OCI-LY3 (cell line): ENCODE data around the gene GTF3C5.

ENCODE experiments used
- H2AFZ ChIP-seq: fragments of 200-600, 300-600 bp; shearing (Covaris generic); 2 replicates; pipeline ENCODE4 v1.6.0; 2014; ENCODE audit warnings: antibody characterized with exemption, low read depth, low read length
- H3K27ac ChIP-seq: fragments of 200-600, 300-600 bp; sonication (generic); 2 replicates; pipeline ENCODE4 v1.5.1; 2014; ENCODE audit warnings: mild to moderate bottlenecking, low read length, moderate library complexity, mixed read lengths
- H3K27me3 ChIP-seq: fragments of 200-600, 300-600 bp; sonication (generic); 2 replicates; pipeline ENCODE4 v1.6.1; 2014; ENCODE audit warnings: low read depth, low read length, mixed read lengths
- H3K36me3 ChIP-seq: fragments of 200-600, 300-600 bp; sonication (generic); replicated peaks from 2 replicates; pipeline ENCODE3; 2014; ENCODE audit warnings: low read depth, low read length, mixed read lengths
- H3K4me1 ChIP-seq: fragments of 300-600, 200-600 bp; sonication (generic); 2 replicates; pipeline ENCODE4 v1.6.1; 2014; ENCODE audit warnings: low read length, mixed read lengths
- H3K4me2 ChIP-seq: fragments of 200-600, 300-600 bp; sonication (generic); 2 replicates; pipeline ENCODE4 v1.6.1; 2014; ENCODE audit warnings: low read length, mixed read lengths
- H3K4me3 ChIP-seq: fragments of 300-600, 200-600 bp; sonication (generic); 2 replicates; pipeline ENCODE4 v1.5.1; 2014; ENCODE audit warnings: antibody characterized with exemption, mild to moderate bottlenecking, low read length, moderate library complexity
- H3K79me2 ChIP-seq: fragments of 300-600, 200-600 bp; shearing (Covaris generic); 2 replicates; pipeline ENCODE4 v1.6.1; 2014; ENCODE audit warnings: mild to moderate bottlenecking, low read length, mixed read lengths
- H3K9ac ChIP-seq: fragments of 300-600, 200-600 bp; shearing (Covaris generic); 2 replicates; pipeline ENCODE4 v1.6.0; 2014; ENCODE audit warnings: mild to moderate bottlenecking, low read length, moderate library complexity
- H3K9me3 ChIP-seq: fragments of 200-600, 300-600 bp; shearing (Covaris generic); 2 replicates; pipeline ENCODE4 v1.6.1; 2014; ENCODE audit warnings: low read length, mixed read lengths; ENCODE audit not compliant: insufficient read depth
- H4K20me1 ChIP-seq: fragments of 200-600, 300-600 bp; sonication (generic); 2 replicates; pipeline ENCODE4 v1.6.1; 2016; ENCODE audit warnings: low read length, mixed read lengths; ENCODE audit not compliant: insufficient read depth
- EZH2phosphoT487 ChIP-seq: fragments of 200-600 bp; shearing (Covaris generic); IDR thresholded peaks from 2 replicates; pipeline ENCODE4 v1.6.1; 2018; ENCODE audit warnings: antibody characterized with exemption, mixed run types, low read depth
- TF ChIP-seq, protein P1 (sequence below): fragments of 200-600, 300-600 bp; sonication (generic); IDR thresholded peaks from 2 replicates; pipeline ENCODE4 v1.5.1; 2014; ENCODE audit warnings: antibody characterized with exemption, low read length, low read depth

Gene GTF3C5

DNA sequence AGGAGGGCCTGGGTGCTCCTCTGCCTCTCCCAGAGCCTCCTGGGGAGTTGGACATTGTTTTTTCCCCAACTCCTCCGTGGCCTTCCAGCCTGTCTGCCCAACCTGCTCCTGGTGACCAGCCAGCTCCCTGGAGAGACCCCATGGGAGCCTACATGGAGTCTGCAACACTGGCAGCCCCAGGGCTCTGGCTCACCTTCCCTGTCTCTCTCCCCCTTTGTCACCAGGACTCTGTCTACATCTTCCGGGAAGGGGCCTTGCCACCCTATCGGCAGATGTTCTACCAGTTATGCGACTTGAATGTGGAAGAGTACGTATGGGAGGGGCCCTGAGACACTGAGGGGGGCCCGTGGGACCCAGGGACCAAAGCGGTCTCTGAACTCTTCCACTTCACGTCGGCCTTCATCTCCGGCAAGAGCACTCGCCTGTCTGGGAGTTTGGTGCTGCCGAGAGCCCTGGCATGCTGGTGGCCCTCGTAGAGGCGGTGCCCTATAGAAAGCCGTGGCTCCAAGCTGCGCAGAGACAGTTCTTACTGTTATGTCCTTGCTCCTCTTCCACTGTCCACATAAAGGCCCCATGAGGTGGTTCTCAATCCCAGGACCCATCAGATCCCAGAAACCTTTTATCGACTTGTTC, 25.1 kb downstream of the GTF3C5 start:
- no peak overlapping the region for H2AFZ ChIP-seq
- no peak overlapping the region for H3K9ac ChIP-seq
- H3K4me2 ChIP-seq, result no peak overlapping the region
- no peaks in the 10 kb centered on the region for H3K79me2 ChIP-seq
- no peak overlapping the region for H3K4me3 ChIP-seq
- H3K27ac ChIP-seq, result no peak overlapping the region
- H3K36me3 ChIP-seq, result peaks cover 25% of the 10 kb centered on the region
- no peak for TF ChIP-seq EZH2phosphoT487
- TF ChIP-seq, protein P1, sequence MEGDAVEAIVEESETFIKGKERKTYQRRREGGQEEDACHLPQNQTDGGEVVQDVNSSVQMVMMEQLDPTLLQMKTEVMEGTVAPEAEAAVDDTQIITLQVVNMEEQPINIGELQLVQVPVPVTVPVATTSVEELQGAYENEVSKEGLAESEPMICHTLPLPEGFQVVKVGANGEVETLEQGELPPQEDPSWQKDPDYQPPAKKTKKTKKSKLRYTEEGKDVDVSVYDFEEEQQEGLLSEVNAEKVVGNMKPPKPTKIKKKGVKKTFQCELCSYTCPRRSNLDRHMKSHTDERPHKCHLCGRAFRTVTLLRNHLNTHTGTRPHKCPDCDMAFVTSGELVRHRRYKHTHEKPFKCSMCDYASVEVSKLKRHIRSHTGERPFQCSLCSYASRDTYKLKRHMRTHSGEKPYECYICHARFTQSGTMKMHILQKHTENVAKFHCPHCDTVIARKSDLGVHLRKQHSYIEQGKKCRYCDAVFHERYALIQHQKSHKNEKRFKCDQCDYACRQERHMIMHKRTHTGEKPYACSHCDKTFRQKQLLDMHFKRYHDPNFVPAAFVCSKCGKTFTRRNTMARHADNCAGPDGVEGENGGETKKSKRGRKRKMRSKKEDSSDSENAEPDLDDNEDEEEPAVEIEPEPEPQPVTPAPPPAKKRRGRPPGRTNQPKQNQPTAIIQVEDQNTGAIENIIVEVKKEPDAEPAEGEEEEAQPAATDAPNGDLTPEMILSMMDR, result no peak
- H3K4me1 ChIP-seq, result no peaks in the 10 kb centered on the region
- H3K9me3 ChIP-seq, result no peaks in the 10 kb centered on the region
- no peaks in the 10 kb centered on the region for H4K20me1 ChIP-seq
- H3K27me3 ChIP-seq, result no peaks in the 10 kb centered on the region

DNA sequence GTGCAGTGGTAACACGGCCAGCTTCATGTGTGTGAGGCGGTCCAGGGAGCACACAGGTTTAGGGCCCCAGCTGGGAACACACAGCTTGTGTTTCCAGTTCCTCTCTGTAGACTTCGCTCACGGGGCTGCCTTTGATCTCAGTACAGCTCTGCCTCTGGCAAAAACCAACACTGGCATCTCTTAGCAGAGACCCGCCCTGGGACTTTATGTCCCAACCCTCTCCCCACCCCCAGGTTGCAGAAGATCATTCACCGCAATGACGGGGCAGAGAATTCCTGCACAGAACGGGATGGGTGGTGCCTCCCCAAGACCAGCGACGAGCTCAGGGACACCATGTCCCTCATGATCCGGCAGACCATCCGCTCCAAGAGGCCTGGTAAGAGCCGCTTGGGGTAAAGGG, 25.7 kb downstream of the GTF3C5 start:
- Histone ChIP-seq H3K9me3 (no peaks in the 10 kb centered on the region), H3K27ac (no peak overlapping the region), H4K20me1 (no peaks in the 10 kb centered on the region), H3K4me2 (no peak overlapping the region), H3K4me1 (no peaks in the 10 kb centered on the region), H3K27me3 (no peaks in the 10 kb centered on the region), H3K36me3 (peaks cover 20% of the 10 kb centered on the region), H3K4me3 (no peak overlapping the region), H3K9ac (no peak overlapping the region), H2AFZ (no peak overlapping the region), H3K79me2 (no peaks in the 10 kb centered on the region)
- TF ChIP-seq, protein P1, result no peak
- no peak for TF ChIP-seq EZH2phosphoT487

DNA sequence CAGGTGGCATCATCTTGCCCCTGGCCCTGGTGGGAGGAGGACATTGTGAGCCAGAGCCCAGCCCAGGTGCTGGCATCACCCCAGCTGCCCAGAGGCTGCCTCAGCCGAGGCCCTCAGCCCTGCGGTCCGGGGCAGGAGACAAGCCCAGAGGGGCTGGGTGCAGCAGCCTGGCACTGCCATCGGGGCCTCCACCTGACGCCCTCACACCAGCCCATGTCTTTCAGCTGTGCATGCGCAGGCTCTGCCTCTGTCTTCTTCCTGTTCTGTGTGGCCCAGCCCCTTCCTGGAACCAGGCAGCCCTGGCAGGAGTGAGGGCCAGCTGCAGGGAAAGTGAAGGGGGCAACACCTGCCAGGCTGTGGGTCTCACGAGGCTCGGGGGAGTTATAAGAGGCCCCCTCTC, 26.2 kb downstream of the GTF3C5 start:
- Histone ChIP-seq H2AFZ (no peak overlapping the region), H3K79me2 (no peaks in the 10 kb centered on the region), H3K4me1 (no peaks in the 10 kb centered on the region), H3K36me3 (peaks cover 16% of the 10 kb centered on the region), H3K27me3 (no peaks in the 10 kb centered on the region), H3K4me2 (no peak overlapping the region), H3K4me3 (no peak overlapping the region), H4K20me1 (no peaks in the 10 kb centered on the region), H3K9me3 (no peaks in the 10 kb centered on the region), H3K9ac (no peak overlapping the region), H3K27ac (no peak overlapping the region)
- TF ChIP-seq, protein P1, result no peak
- no peak for TF ChIP-seq EZH2phosphoT487

DNA sequence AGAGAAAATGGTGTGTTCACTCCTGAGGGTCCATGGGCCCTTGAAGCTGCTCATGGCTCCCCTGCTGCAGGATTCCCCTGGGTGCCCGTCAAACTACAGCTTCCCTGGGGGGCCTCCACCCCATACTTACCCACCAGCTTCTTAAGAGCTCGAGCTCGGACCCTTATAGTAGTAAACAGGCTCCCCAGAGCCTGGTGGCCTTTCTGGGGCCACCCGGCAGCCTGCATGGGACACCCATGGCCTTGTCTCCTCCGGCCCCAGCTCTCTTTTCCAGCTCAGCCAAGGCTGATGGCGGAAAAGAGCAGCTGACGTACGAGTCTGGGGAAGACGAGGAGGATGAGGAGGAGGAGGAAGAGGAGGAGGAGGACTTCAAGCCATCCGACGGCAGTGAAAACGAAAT, 26.8 kb downstream of the GTF3C5 start:
- H3K9me3 ChIP-seq, result no peaks in the 10 kb centered on the region
- no peaks in the 10 kb centered on the region for H3K27me3 ChIP-seq
- no peaks in the 10 kb centered on the region for H4K20me1 ChIP-seq
- H3K27ac ChIP-seq, result no peak overlapping the region
- no peak overlapping the region for H2AFZ ChIP-seq
- no peaks in the 10 kb centered on the region for H3K79me2 ChIP-seq
- H3K4me1 ChIP-seq, result no peaks in the 10 kb centered on the region
- no peak for TF ChIP-seq EZH2phosphoT487
- TF ChIP-seq, protein P1, result no peak
- peaks cover 13% of the 10 kb centered on the region for H3K36me3 ChIP-seq
- H3K9ac ChIP-seq, result no peak overlapping the region
- H3K4me3 ChIP-seq, result no peak overlapping the region
- H3K4me2 ChIP-seq, result no peak overlapping the region
